Sigmoid colon (tissue), 7 donors: Measurements from ENCODE around the gene CFAP97D2. TPM values are rescaled to one million over a fixed set of nuclear protein-coding genes. Genes with fewer than 3 reads are reported as not detected.
A peak's percentile ranks its signal among the peaks of the same experiment; 100 is the strongest.

Experiments used
- DNase-seq: peaks from one replicate; pipeline ENCODE4 v3.0.0-alpha.2; 2019
- H3K27ac ChIP-seq, 4 donors: fragments of 200-600 bp; sonication (generic); one replicate each; pipeline ENCODE4 v1.5.1; 2016 to 2019; ENCODE audit warnings: mild to moderate bottlenecking in 1 of 4
- H3K27me3 ChIP-seq, 3 donors: fragments of 200-600 bp; sonication (generic); one replicate each; pipeline ENCODE4 v1.5.1; 2019; ENCODE audit warnings: mild to moderate bottlenecking in 1 of 3
- H3K36me3 ChIP-seq, 4 donors: fragments of 200-600 bp; sonication (generic); one replicate each; pipeline ENCODE4 v1.5.1; 2016 to 2019
- H3K4me1 ChIP-seq, 4 donors: fragments of 200-600 bp; sonication (generic); one replicate each; pipeline ENCODE4 v1.5.1; 2017 to 2019
- H3K4me3 ChIP-seq, 4 donors: fragments of 200-600 bp; sonication (generic); one replicate each; pipeline ENCODE4 v1.5.1; 2017 to 2019; ENCODE audit warnings: mild to moderate bottlenecking in 2 of 4, moderate library complexity in 1 of 4
- H3K9me3 ChIP-seq, 4 donors: fragments of 200-600 bp in 3 of 4; sonication (generic) in 3 of 4; one replicate each; pipeline versions ENCODE4 v1.5.1 to v1.6.1; 2013 to 2019
- CTCF ChIP-seq, 4 experiments: fragments of 450-650 bp in 3 of 4; fragments of 200-600 bp in 1 of 4; IDR thresholded peaks; one replicate each; pipeline ENCODE4 v1.5.1; 2016 to 2019; ENCODE audit warnings: antibody characterized with exemption in 4 of 4, mild to moderate bottlenecking in 3 of 4, moderate library complexity in 2 of 4
- EP300 ChIP-seq, 4 donors: sonication (generic); formaldehyde crosslinking; IDR thresholded peaks; one replicate each; pipeline ENCODE4 v1.6.1; 2017; ENCODE audit warnings: antibody characterized with exemption in 4 of 4
- POLR2A ChIP-seq, 2 donors: fragments of 450-650 bp; IDR thresholded peaks; one replicate each; pipeline ENCODE4 v1.6.1; 2016; ENCODE audit warnings: antibody characterized with exemption in 2 of 2, mild to moderate bottlenecking in 2 of 2, moderate library complexity in 2 of 2
- POLR2AphosphoS5 ChIP-seq, 4 donors: sonication (generic); formaldehyde crosslinking; IDR thresholded peaks; one replicate each; pipeline ENCODE4 v1.6.1; 2017; ENCODE audit warnings: antibody characterized with exemption in 4 of 4
- WGBS, 2 donors: extraction: QIAGEN DNeasy Blood & Tissue Kit; methylation state at CpG; one replicate each; pipeline ENCODE4 v1.1.7; 2013; 5-methylcytosine and 5-hydroxymethylcytosine counted together
- intact Hi-C: fragments of 100-400 bp; cut with DNase I; formaldehyde crosslinking; loops from one replicate; pipeline ENCODE4 v1.15.1; 2023
- polyA plus RNA-seq, 3 donors: library from polyadenylated mRNA; stranded (reverse); fragments of 200-250 nt; gene quantifications; one replicate each; pipeline ENCODE4 v1.2.3, GENCODE V29; 2013
- total RNA-seq, 4 donors: library from RNA; depleted of rRNA; stranded (reverse); fragments of >200 nt; gene quantifications; one replicate each; pipeline ENCODE4 v1.1.0, GENCODE V29; 2016
- donor health status: healthy with polysubstance abuse.
- donor health status: Bipolar disorder and iron deficiency.
- donor health status: healthy.

Gene CFAP97D2
- total and polyA plus RNA-seq, 7 donors: 0.04 TPM; not detected in 6

DNA sequence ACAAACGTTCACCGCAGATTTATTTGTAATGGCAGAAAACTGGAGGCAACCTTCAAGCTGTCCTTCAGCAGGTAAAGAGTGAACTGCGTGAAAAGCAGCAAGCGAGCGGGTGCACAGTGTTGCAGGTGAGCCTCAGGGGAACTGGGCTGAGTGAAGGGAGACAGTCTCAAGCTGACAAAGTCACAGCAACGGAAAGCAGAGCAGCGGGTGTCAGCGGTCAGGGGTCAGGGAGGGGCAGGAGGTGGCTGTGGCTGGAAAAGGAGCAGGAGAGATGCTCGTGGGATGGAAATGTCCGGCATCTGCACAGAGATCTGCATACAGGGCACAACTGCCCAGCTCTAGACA, 38.2 kb upstream of the CFAP97D2 start:
- intact Hi-C loops: no loop called here
- no peak overlapping the region for H3K4me3 ChIP-seq
- no peaks in the 10 kb centered on the region for H3K4me1 ChIP-seq
- H3K36me3 ChIP-seq: no peaks in the 10 kb centered on the region
- no peaks in the 10 kb centered on the region for H3K9me3 ChIP-seq
- peak; percentile 50 for DNase-seq
- no peak overlapping the region for H3K27ac ChIP-seq
- 35 to 38% methylated on average over 10 of the region's 10 CpGs for WGBS, 2 donors
- no peaks in the 10 kb centered on the region for H3K27me3 ChIP-seq
- TF ChIP-seq CTCF (IDR thresholded peaks at IDR 0.05): no peak
- no peak for TF ChIP-seq EP300 (IDR thresholded peaks at IDR 0.05)
- no peak for TF ChIP-seq POLR2A (IDR thresholded peaks at IDR 0.05)
- no peak for TF ChIP-seq POLR2AphosphoS5 (IDR thresholded peaks at IDR 0.05)

DNA sequence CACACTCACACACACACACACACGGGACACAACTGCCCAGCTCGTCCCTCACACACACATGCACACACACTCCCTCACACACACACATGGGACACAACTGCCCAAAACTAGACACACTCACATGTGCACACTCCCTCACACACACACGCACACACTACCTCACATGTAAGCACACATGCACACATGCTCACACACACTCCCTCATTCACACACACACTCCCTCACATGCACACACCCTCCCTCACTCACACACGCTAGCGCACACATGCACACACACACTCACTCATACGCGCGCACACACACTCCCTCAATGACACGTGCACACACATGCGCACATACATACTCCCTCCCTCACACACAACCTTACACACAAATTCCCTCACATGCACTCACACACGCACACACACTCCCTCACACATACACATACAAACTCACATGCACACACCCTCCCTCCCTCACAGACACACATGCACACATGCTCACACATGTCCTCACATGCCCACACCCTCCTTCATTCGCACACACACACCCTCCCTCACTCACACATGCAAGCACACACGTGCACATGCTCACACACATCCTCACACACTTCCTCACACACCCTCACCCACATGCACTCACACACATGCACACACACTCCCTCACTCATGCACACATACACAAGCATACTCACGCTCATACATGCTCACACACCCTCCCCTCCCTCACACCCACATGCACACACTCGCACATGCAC, 37.6 kb upstream of the CFAP97D2 start:
- TF ChIP-seq CTCF (IDR thresholded peaks at IDR 0.05) (no peak), EP300 (IDR thresholded peaks at IDR 0.05) (no peak), POLR2A (IDR thresholded peaks at IDR 0.05) (no peak), POLR2AphosphoS5 (IDR thresholded peaks at IDR 0.05) (no peak)
- no peaks in the 10 kb centered on the region for H3K9me3 ChIP-seq
- H3K4me3 ChIP-seq: no peak overlapping the region
- DNase-seq: peak; percentile 17
- intact Hi-C loops: no loop called here
- no peaks in the 10 kb centered on the region for H3K36me3 ChIP-seq
- no peaks in the 10 kb centered on the region for H3K4me1 ChIP-seq
- H3K27me3 ChIP-seq: no peaks in the 10 kb centered on the region
- H3K27ac ChIP-seq: no peak overlapping the region
- WGBS, 2 donors: 78 to 80% methylated on average over 15 of the region's 15 CpGs

- intact Hi-C loops: no loop called here
- WGBS, 2 donors: 70 to 85% methylated on average over 6 of the region's 6 CpGs
- peak; percentile 29 for DNase-seq
- Histone ChIP-seq H3K4me3 (no peak overlapping the region), H3K27ac (no peak overlapping the region), H3K9me3 (no peaks in the 10 kb centered on the region), H3K36me3 (no peaks in the 10 kb centered on the region), H3K27me3 (no peaks in the 10 kb centered on the region), H3K4me1 (no peaks in the 10 kb centered on the region)
- TF ChIP-seq CTCF (IDR thresholded peaks at IDR 0.05) (no peak), POLR2AphosphoS5 (IDR thresholded peaks at IDR 0.05) (no peak), EP300 (IDR thresholded peaks at IDR 0.05) (no peak), POLR2A (IDR thresholded peaks at IDR 0.05) (no peak)
Measured at GRCh38 chr13:114142137-114142550, 36.9 kb upstream of the CFAP97D2 start.

DNA sequence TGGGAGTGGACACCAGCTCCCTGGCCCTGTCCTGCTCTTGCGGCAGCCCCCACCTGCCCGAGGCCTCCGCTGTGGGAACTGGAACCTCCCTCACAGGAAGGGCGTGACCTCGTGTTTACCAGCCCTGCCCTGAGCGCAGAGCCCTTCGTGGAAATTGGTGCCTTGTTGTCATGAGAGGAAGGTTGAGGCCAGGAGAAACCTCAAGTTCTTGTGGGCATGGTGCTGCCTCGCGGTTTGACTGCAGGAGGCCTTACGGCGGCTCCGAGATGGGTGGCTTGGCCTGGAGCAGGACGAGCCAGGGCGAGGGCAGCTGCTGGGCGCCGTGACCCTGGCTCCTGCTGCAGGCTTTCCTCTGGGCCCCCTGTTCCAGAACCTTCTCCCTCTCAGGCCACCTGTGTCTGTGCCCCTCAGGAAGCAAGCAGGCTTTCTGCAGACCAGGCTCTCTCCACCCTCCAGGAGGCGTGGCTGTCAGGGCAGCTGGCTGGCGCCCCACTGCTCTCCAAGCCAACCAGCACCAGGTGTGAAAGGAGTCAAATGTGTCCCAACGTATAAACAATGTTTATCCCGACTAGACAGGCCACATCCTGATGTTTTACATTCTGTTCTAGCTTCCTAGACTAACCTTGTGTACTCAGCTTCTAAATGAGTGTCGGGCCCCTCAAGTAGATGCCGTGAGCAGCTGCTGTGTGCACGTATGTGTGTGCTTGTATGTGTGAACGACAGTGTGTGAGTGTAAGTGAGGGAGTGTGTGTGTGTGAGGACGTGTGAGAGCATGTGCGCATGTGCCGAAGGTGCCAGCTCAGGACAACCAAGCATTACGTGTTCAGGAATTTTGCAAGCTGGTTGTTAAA, 36.2 kb upstream of the CFAP97D2 start:
- Histone ChIP-seq H3K4me3 (no peak overlapping the region), H3K27ac (peak overlapping the region in 1 of 4 donors; percentile 56), H3K27me3 (no peaks in the 10 kb centered on the region), H3K9me3 (no peaks in the 10 kb centered on the region), H3K36me3 (no peaks in the 10 kb centered on the region), H3K4me1 (no peaks in the 10 kb centered on the region)
- TF ChIP-seq POLR2A (IDR thresholded peaks at IDR 0.05): no peak
- TF ChIP-seq POLR2AphosphoS5 (IDR thresholded peaks at IDR 0.05): no peak
- no peak for TF ChIP-seq CTCF (IDR thresholded peaks at IDR 0.05)
- TF ChIP-seq EP300 (IDR thresholded peaks at IDR 0.05): no peak
- WGBS, 2 donors: 22 to 36% methylated on average over 28 of the region's 28 CpGs
- intact Hi-C loops: no loop called here
- DNase-seq: peak; percentile 64
